K562 (cell line): ENCODE results near the gene ACOT7. TPM values are rescaled to one million over a fixed set of nuclear protein-coding genes. Genes with fewer than 3 reads are reported as not detected.

Source experiments
- ATAC-seq: fragments of 200-7000 bp; cut with Tn5 transposase; 3 replicates; pipeline ENCODE4 v1.9.1; 2020; ENCODE audit warnings: moderate library complexity
- BruUV-seq: library from RNA; stranded (reverse); fragments of 400-500 nt; replicated peaks from 2 replicates; lab custom pipeline; 2021; lab: Mats Ljungman, UMichigan
- CTCF ChIA-PET: fragments of 300-600 bp; formaldehyde crosslinking; extraction: SDS; loops from one replicate; lab custom pipeline; 2021; ENCODE audit warnings: low intra/inter-chr PET ratio; lab: Yijun Ruan, JAX
- POLR2A ChIA-PET: fragments of 300-600, 350-650 bp; sonication (Branson Sonifier 250); formaldehyde crosslinking; extraction: SDS; loops from one replicate; lab custom pipeline; 2021; ENCODE audit warnings: antibody characterized with exemption, inconsistent platforms; lab: Yijun Ruan, JAX
- DNase-seq, 4 experiments: peaks; one replicate each; pipeline versions ENCODE4 v3.0.0 to v3.0.0-alpha.2; 2011 to 2018; ENCODE audit warnings: low spot score in 3 of 4, mixed read lengths in 3 of 4; ENCODE audit errors: extremely low read depth in 1 of 4
- FAIRE-seq: peaks from 2 replicates; lab custom pipeline; 2011; peaks lifted over from hg19 to GRCh38; lab: Jason Lieb, UNC
- H2AFZ ChIP-seq: 2 replicates; pipeline ENCODE4 v1.6.0; 2011; ENCODE audit warnings: low read depth, low read length, control low read depth, inconsistent platforms
- H3K27ac ChIP-seq: fragments of 200-600 bp; 3 replicates; pipeline ENCODE4 v1.8.0; 2011; ENCODE audit warnings: low read depth, mild to moderate bottlenecking, control low read depth, inconsistent platforms, low read length, moderate library complexity, mixed read lengths; ENCODE audit errors: extremely low read depth
- H3K27me3 ChIP-seq, 2 experiments: fragments of 300-600 bp in 1 of 2; 2 replicates in 1 of 2; 3 replicates in 1 of 2; pipeline versions ENCODE4 v1.6.0 to v1.8.0; 2011; ENCODE audit warnings: inconsistent platforms in 2 of 2, low read length in 2 of 2, mild to moderate bottlenecking in 1 of 2, mixed read lengths in 1 of 2, moderate library complexity in 1 of 2; ENCODE audit not compliant: control insufficient read depth in 2 of 2, insufficient read depth in 2 of 2
- H3K36me3 ChIP-seq: fragments of 300-600 bp; 3 replicates; pipeline ENCODE4 v1.8.0; 2011; ENCODE audit warnings: mild to moderate bottlenecking, low read length, inconsistent platforms; ENCODE audit not compliant: control insufficient read depth, insufficient read depth
- H3K4me1 ChIP-seq, 2 experiments: fragments of 200-600 bp in 1 of 2; replicated peaks in 1 of 2; 2 replicates in 1 of 2; 3 replicates in 1 of 2; pipeline versions ENCODE4 v1.5.1 to v1.8.0; 2011; ENCODE audit warnings: inconsistent platforms in 2 of 2, low read length in 2 of 2, mild to moderate bottlenecking in 1 of 2, mixed read lengths in 1 of 2, moderate library complexity in 1 of 2; ENCODE audit not compliant: control insufficient read depth in 2 of 2, insufficient read depth in 2 of 2
- H3K4me2 ChIP-seq: 2 replicates; pipeline ENCODE4 v1.6.1; 2011; ENCODE audit warnings: low read length, control low read depth, inconsistent platforms, mixed read lengths; ENCODE audit not compliant: insufficient read depth
- H3K4me3 ChIP-seq: fragments of 200-600 bp; sonication (generic), shearing (Covaris generic); 2 replicates; pipeline ENCODE4 v1.5.1; 2016; ENCODE audit warnings: control low read depth, inconsistent platforms
- H3K79me2 ChIP-seq: fragments of 200-600 bp; 3 replicates; pipeline ENCODE4 v1.8.0; 2011; ENCODE audit warnings: low read length, inconsistent platforms; ENCODE audit not compliant: control insufficient read depth, insufficient read depth
- H3K9ac ChIP-seq, 2 experiments: 2 replicates each; pipeline versions ENCODE4 v1.6.0 to v1.6.1; 2011; ENCODE audit warnings: low read depth in 2 of 2, low read length in 2 of 2, control low read depth in 1 of 2, inconsistent platforms in 1 of 2, mild to moderate bottlenecking in 1 of 2, mixed read lengths in 1 of 2; ENCODE audit not compliant: insufficient read depth in 1 of 2
- H3K9me1 ChIP-seq: one replicate; pipeline ENCODE4 v1.6.0; 2011; ENCODE audit warnings: inconsistent platforms, mild to moderate bottlenecking, low read length, moderate library complexity; ENCODE audit not compliant: control insufficient read depth, insufficient read depth
- H3K9me3 ChIP-seq: replicated peaks from 2 replicates; pipeline ENCODE4 v1.5.1; 2011; ENCODE audit warnings: low read depth, low read length, inconsistent platforms; ENCODE audit not compliant: control insufficient read depth, insufficient read depth
- H4K20me1 ChIP-seq: replicated peaks from 2 replicates; pipeline ENCODE4 v1.6.1; 2011; ENCODE audit warnings: low read length, inconsistent platforms, mixed read lengths; ENCODE audit not compliant: control insufficient read depth, insufficient read depth
- ATF3 ChIP-seq, 2 experiments: fragments of 450-650 bp in 1 of 2; sonication (generic) in 1 of 2; formaldehyde crosslinking in 1 of 2; IDR thresholded peaks in 1 of 2; conservative IDR thresholded peaks in 1 of 2; 2 replicates each; pipeline versions ENCODE4 v1.6.1 to v1.8.1; 2016 to 2023; ENCODE audit warnings: mild to moderate bottlenecking in 2 of 2, moderate library complexity in 2 of 2, inconsistent platforms in 1 of 2, missing genetic modification reagents in 1 of 2
- CBFA2T2 ChIP-seq: fragments of 450-650 bp; conservative IDR thresholded peaks from 2 replicates; pipeline ENCODE4 v1.6.1; 2017; ENCODE audit warnings: mild to moderate bottlenecking
- GTF2F1 ChIP-seq: IDR thresholded peaks from 2 replicates; pipeline ENCODE4 v1.6.1; 2011; ENCODE audit warnings: low read depth, low read length, improper control_type of control experiment
- KAT7 ChIP-seq: sonication (generic); formaldehyde crosslinking; IDR thresholded peaks from 2 replicates; pipeline ENCODE4 v1.8.0; 2022; ENCODE audit warnings: missing genetic modification reagents, mild to moderate bottlenecking, borderline replicate concordance
- MBD1 ChIP-seq: fragments of 250-450 bp; sonication (Bioruptor Pico); IDR thresholded peaks from 2 replicates; pipeline ENCODE4 v1.8.0; 2022; ENCODE audit warnings: inconsistent platforms
- RFX5 ChIP-seq: IDR thresholded peaks from 2 replicates; pipeline ENCODE4 v1.6.1; 2011; ENCODE audit warnings: low read depth, mild to moderate bottlenecking, improper control_type of control experiment, low read length
- SRSF9 ChIP-seq: fragments of 200-400 bp; formaldehyde crosslinking; IDR thresholded peaks from 2 replicates; pipeline ENCODE4 v1.6.1; 2017; ENCODE audit warnings: low read depth, low read length, borderline replicate concordance
- THRAP3 ChIP-seq: fragments of 450-650 bp; IDR thresholded peaks from 2 replicates; pipeline ENCODE4 v1.6.1; 2016; ENCODE audit warnings: mild to moderate bottlenecking, inconsistent platforms, borderline replicate concordance
- ZNF146 ChIP-seq: IDR thresholded peaks from one replicate; pipeline ENCODE4 v1.6.1; 2018; ENCODE audit warnings: missing compliant biosample characterization; ENCODE audit not compliant: unreplicated experiment
- WGBS: fragments of 100-300 bp; shearing (Covaris generic); methylation state at CpG from one replicate; pipeline ENCODE4 v1.1.6; 2016; ENCODE audit warnings: low coverage, mixed read lengths; ENCODE audit not compliant: insufficient coverage; ENCODE audit errors: missing lambda C conversion rate; 5-methylcytosine and 5-hydroxymethylcytosine counted together
- in situ Hi-C: fragments of 300-500 bp; cut with MboI; formaldehyde crosslinking; loops from 4 replicates; pipeline ENCODE4 v1.15.0; 2018; ENCODE audit warnings: inconsistent platforms, mixed read lengths
- intact Hi-C: fragments of 100-400 bp; cut with micrococcal nuclease; formaldehyde crosslinking; loops from 2 replicates; pipeline ENCODE4 v1.14.2; 2022
- polyA plus RNA-seq, 8 experiments: library from polyadenylated mRNA; depleted of rRNA in 4 of 8; stranded (reverse) in 5 of 8; unstranded in 3 of 8; fragments of >200 nt; fragmentation: Nextera tagmentation in 2 of 8; fragmentation: Illumina TruSeq in 1 of 8; extraction: Ambion mirVana in 2 of 8; extraction: Trizol in 1 of 8; gene quantifications; 2 replicates each; pipeline versions ENCODE4 v1.2.1 to v1.2.3, GENCODE V29; 2011 to 2014; ENCODE audit warnings: inconsistent platforms in 1 of 8, missing spikeins in 1 of 8
- total RNA-seq, 7 experiments: library from RNA; depleted of rRNA in 6 of 7; stranded (reverse); fragments of >200 nt in 6 of 7; fragmentation: Illumina TruSeq in 2 of 7; extraction: Trizol in 2 of 7; gene quantifications; 2 replicates each; pipeline versions ENCODE4 v1.2.1 to v1.2.3, GENCODE V29; 2011 to 2021; ENCODE audit warnings: low replicate concordance in 1 of 7

ACOT7 gene
- total and polyA plus RNA-seq, 9 of the 15 experiments (the other 6 are each of a cell fraction or from before 2014, with no cell fraction given): 7.0 to 92.6 (median 37.2) TPM

- no peak for ATAC-seq
- Histone ChIP-seq H3K4me3 (no peak overlapping the region), H3K9me1 (no peaks in the 10 kb centered on the region), H3K79me2 (peaks cover 3% of the 10 kb centered on the region; the same call in 1 of the 3 replicates), H3K27ac (no peak overlapping the region), H3K36me3 (no peaks in the 10 kb centered on the region; the same call in 2 of the 3 replicates), H3K4me1 (peaks cover 0 to 13% of the 10 kb centered on the region in 2 experiments; a peak in 2 of 5 replicates), H3K9me3 (no peaks in the 10 kb centered on the region), H3K9ac (no peak overlapping the region), H3K27me3 (no peaks in the 10 kb centered on the region), H3K4me2 (no peak overlapping the region), H2AFZ (no peak overlapping the region), H4K20me1 (0 out of 2 replicates have a peak, but pooled peaks cover 7% of the 10 kb centered on the region)
- intact Hi-C loops (no loop called here), in situ Hi-C loops (no loop called here)
- ChIA-PET POLR2A (interaction anchor here (1.1 kb wide), 2 partner anchors 8 to 12 kb away, joined by 3 to 4 read pairs; no protein-coding TSS in a partner anchor), CTCF (no interaction called here)
- TF ChIP-seq MBD1: no peak
- no peak for TF ChIP-seq ZNF146 (CRISPR knock-in tag)
- TF ChIP-seq CBFA2T2: no peak
- no peak for TF ChIP-seq KAT7
- TF ChIP-seq THRAP3: no peak
- no peak for TF ChIP-seq RFX5
- TF ChIP-seq ATF3 (IDR thresholded peaks at IDR 0.05): no peak
- TF ChIP-seq ATF3 (CRISPR knock-in tag; conservative IDR thresholded peaks at IDR 0.05): no peak
- no peak for TF ChIP-seq SRSF9
- no peak for TF ChIP-seq GTF2F1
- BruUV-seq: no TSS peak
- FAIRE-seq: no peak
- 37% methylated on average over 4 of the region's 4 CpGs for WGBS
- no peak for DNase-seq
These were observed 23.6 kb downstream of the ACOT7 start for GRCh38 chr1:6370006-6370405.
